ENCODE results near the gene ZNF547.

ZNF547 gene

GRCh38 chr19:57348136-57348535 lies 15.2 kb upstream of the ZNF547 start:
- Histone ChIP-seq H3K27ac (ENCODE audit: low read depth, low read length) (no peak overlapping the region), H3K79me2 (ENCODE audit: control insufficient read depth, low read length) (no peaks in the 10 kb centered on the region), H3K9me3 (ENCODE audit: control insufficient read depth, insufficient read depth, low read length) (peaks cover 27% of the 10 kb centered on the region), H3K36me3 (ENCODE audit: control insufficient read depth, low read length) (no peaks in the 10 kb centered on the region), H3K27me3 (ENCODE audit: control insufficient read depth, low read length) (no peaks in the 10 kb centered on the region), H4K20me1 (ENCODE audit: control insufficient read depth, insufficient read depth, low read depth, low read length) (no peaks in the 10 kb centered on the region), H3K4me3 (ENCODE audit: low read length) (no peak overlapping the region), H3F3A (ENCODE audit: control insufficient read depth, insufficient read depth) (no peaks in the 10 kb centered on the region), H3K9me2 (replicated peaks; ENCODE audit: control insufficient read depth, low read length) (no peaks in the 10 kb centered on the region), H3K4me1 (ENCODE audit: control insufficient read depth, low read length) (peaks cover 4% of the 10 kb centered on the region; the same call in 1 of the 2 replicates), H3K4me2 (ENCODE audit: low read length) (no peak overlapping the region)
- TF ChIP-seq EZH2phosphoT487 (IDR thresholded peaks at IDR 0.05; ENCODE audit: borderline replicate concordance, low read length), result no peak
- TF ChIP-seq, protein P1, sequence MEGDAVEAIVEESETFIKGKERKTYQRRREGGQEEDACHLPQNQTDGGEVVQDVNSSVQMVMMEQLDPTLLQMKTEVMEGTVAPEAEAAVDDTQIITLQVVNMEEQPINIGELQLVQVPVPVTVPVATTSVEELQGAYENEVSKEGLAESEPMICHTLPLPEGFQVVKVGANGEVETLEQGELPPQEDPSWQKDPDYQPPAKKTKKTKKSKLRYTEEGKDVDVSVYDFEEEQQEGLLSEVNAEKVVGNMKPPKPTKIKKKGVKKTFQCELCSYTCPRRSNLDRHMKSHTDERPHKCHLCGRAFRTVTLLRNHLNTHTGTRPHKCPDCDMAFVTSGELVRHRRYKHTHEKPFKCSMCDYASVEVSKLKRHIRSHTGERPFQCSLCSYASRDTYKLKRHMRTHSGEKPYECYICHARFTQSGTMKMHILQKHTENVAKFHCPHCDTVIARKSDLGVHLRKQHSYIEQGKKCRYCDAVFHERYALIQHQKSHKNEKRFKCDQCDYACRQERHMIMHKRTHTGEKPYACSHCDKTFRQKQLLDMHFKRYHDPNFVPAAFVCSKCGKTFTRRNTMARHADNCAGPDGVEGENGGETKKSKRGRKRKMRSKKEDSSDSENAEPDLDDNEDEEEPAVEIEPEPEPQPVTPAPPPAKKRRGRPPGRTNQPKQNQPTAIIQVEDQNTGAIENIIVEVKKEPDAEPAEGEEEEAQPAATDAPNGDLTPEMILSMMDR (IDR thresholded peaks at IDR 0.05; ENCODE audit: low read depth, low read length, poor library complexity, severe bottlenecking), result no peak

- peaks cover 4% of the 10 kb centered on the region; the same call in 1 of the 2 replicates for H3K4me1 ChIP-seq (ENCODE audit: control insufficient read depth, low read length)
- no peaks in the 10 kb centered on the region for H3K36me3 ChIP-seq (ENCODE audit: control insufficient read depth, low read length)
- peak within 1 kb of the TSS; percentile 60 for H3K4me2 ChIP-seq (ENCODE audit: low read length)
- H3K4me3 ChIP-seq (ENCODE audit: low read length), result peak within 1 kb of the TSS; percentile 68
- no peaks in the 10 kb centered on the region for H3K27me3 ChIP-seq (ENCODE audit: control insufficient read depth, low read length)
- no peaks in the 10 kb centered on the region for H4K20me1 ChIP-seq (ENCODE audit: control insufficient read depth, insufficient read depth, low read depth, low read length)
- peaks cover 35% of the 10 kb centered on the region for H3K9me3 ChIP-seq (ENCODE audit: control insufficient read depth, insufficient read depth, low read length)
- no peaks in the 10 kb centered on the region for H3K9me2 ChIP-seq (replicated peaks; ENCODE audit: control insufficient read depth, low read length)
- no peaks in the 10 kb centered on the region for H3K79me2 ChIP-seq (ENCODE audit: control insufficient read depth, low read length)
- H3F3A ChIP-seq (ENCODE audit: control insufficient read depth, insufficient read depth), result no peaks in the 10 kb centered on the region
- TF ChIP-seq, protein P1 (IDR thresholded peaks at IDR 0.05; ENCODE audit: low read depth, low read length, poor library complexity, severe bottlenecking), result no peak
- no peak within 1 kb of the TSS for H3K27ac ChIP-seq (ENCODE audit: low read depth, low read length)
These were observed 12.2 kb upstream of the ZNF547 start, which contains the start of gene ZNF304 for GRCh38 chr19:57350877-57351805. ZNF304 (plus strand) TSS chr19:57351271; CDS start chr19:57351665, 394 bp downstream.

DNA sequence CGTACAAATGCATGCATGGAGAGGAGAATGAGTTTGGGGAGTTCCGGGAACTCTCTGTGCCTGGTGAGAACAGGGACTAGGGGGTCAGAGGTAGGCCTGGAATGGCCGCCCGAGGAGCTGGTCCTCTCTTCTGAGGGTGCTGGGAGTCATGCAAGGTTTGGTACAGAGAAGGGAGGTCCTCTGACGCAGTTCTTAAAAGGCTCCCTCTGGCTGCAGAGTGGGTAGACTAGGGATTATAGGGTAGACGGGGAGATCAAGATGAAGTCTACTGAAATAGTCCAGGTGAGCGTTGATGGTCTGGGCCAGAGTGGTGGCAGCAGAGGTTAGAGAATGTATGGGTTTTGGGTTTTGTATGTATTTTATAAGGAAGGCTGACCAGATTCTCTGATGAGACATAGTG lies 11.5 kb upstream of the ZNF547 start:
- no peak for TF ChIP-seq EZH2phosphoT487 (IDR thresholded peaks at IDR 0.05; ENCODE audit: borderline replicate concordance, low read length)
- TF ChIP-seq, protein P1 (IDR thresholded peaks at IDR 0.05; ENCODE audit: low read depth, low read length, poor library complexity, severe bottlenecking), result no peak
- no peaks in the 10 kb centered on the region for H3K79me2 ChIP-seq (ENCODE audit: control insufficient read depth, low read length)
- H3F3A ChIP-seq (ENCODE audit: control insufficient read depth, insufficient read depth), result no peaks in the 10 kb centered on the region
- H3K9me3 ChIP-seq (ENCODE audit: control insufficient read depth, insufficient read depth, low read length), result peaks cover 41% of the 10 kb centered on the region
- H3K27ac ChIP-seq (ENCODE audit: low read depth, low read length), result no peak overlapping the region
- peak overlapping the region; percentile 68 for H3K4me3 ChIP-seq (ENCODE audit: low read length)
- no peaks in the 10 kb centered on the region for H3K36me3 ChIP-seq (ENCODE audit: control insufficient read depth, low read length)
- peak overlapping the region; percentile 60 for H3K4me2 ChIP-seq (ENCODE audit: low read length)
- H3K27me3 ChIP-seq (ENCODE audit: control insufficient read depth, low read length), result no peaks in the 10 kb centered on the region
- H3K9me2 ChIP-seq (replicated peaks; ENCODE audit: control insufficient read depth, low read length), result no peaks in the 10 kb centered on the region
- no peaks in the 10 kb centered on the region for H4K20me1 ChIP-seq (ENCODE audit: control insufficient read depth, insufficient read depth, low read depth, low read length)
- peaks cover 4% of the 10 kb centered on the region; the same call in 1 of the 2 replicates for H3K4me1 ChIP-seq (ENCODE audit: control insufficient read depth, low read length)

All from DOHH2 (cell line).